Fibroblast of lung (primary cell): ENCODE results near the gene IRF1. TPM values are rescaled to one million over a fixed set of nuclear protein-coding genes. Genes with fewer than 3 reads are reported as not detected.
"Not testable (repeated sequence)": the region's sequence is repeated elsewhere in the genome, so short reads cannot be mapped to it uniquely, and the experiment has no call there.

Experiments
- DNase-seq, 2 donors: peaks; one replicate each; pipeline versions ENCODE4 v3.0.0 to v3.0.0-alpha.2; 2010; ENCODE audit warnings: low read depth in 2 of 2
- H2AFZ ChIP-seq: 2 replicates; pipeline ENCODE4 v1.5.1; 2012; ENCODE audit warnings: low read length, control low read depth, inconsistent platforms
- H3K27ac ChIP-seq: 2 replicates; pipeline ENCODE4 v1.5.1; 2011; ENCODE audit warnings: low read length, control low read depth; ENCODE audit not compliant: insufficient read depth
- H3K27me3 ChIP-seq: 2 replicates; pipeline ENCODE4 v1.5.1; 2011; ENCODE audit warnings: mild to moderate bottlenecking, low read length; ENCODE audit not compliant: control insufficient read depth, insufficient read depth
- H3K36me3 ChIP-seq: 2 replicates; pipeline ENCODE4 v1.5.1; 2011; ENCODE audit warnings: low read length; ENCODE audit not compliant: control insufficient read depth, insufficient read depth
- H3K4me1 ChIP-seq: 2 replicates; pipeline ENCODE4 v1.5.1; 2011; ENCODE audit warnings: low read length; ENCODE audit not compliant: control insufficient read depth, insufficient read depth; ENCODE audit errors: extremely low read depth
- H3K4me2 ChIP-seq: 2 replicates; pipeline ENCODE4 v1.5.1; 2011; ENCODE audit warnings: low read length, control low read depth; ENCODE audit not compliant: insufficient read depth; ENCODE audit errors: extremely low read depth
- H3K4me3 ChIP-seq, 4 experiments: fragments of 200-600 bp in 1 of 4; sonication (generic) in 1 of 4; replicated peaks in 1 of 4; 2 replicates each; pipeline ENCODE4 v1.5.1; 2011 to 2016; ENCODE audit warnings: low read length in 4 of 4, low read depth in 3 of 4, mild to moderate bottlenecking in 3 of 4, control low read depth in 2 of 4, inconsistent platforms in 1 of 4, mixed read lengths in 1 of 4; ENCODE audit not compliant: insufficient read depth in 1 of 4; ENCODE audit errors: control extremely low read depth in 1 of 4
- H3K79me2 ChIP-seq: 2 replicates; pipeline ENCODE4 v1.5.1; 2012; ENCODE audit warnings: mild to moderate bottlenecking, low read length, inconsistent platforms; ENCODE audit not compliant: control insufficient read depth, insufficient read depth
- H3K9ac ChIP-seq: 2 replicates; pipeline ENCODE4 v1.5.1; 2011; ENCODE audit warnings: mild to moderate bottlenecking, low read length, control low read depth; ENCODE audit not compliant: insufficient read depth
- H3K9me3 ChIP-seq: 2 replicates; pipeline ENCODE4 v1.5.1; 2012; ENCODE audit warnings: low read depth, low read length; ENCODE audit not compliant: control insufficient read depth, insufficient read depth
- H4K20me1 ChIP-seq: 2 replicates; pipeline ENCODE4 v1.5.1; 2011; ENCODE audit warnings: low read length; ENCODE audit not compliant: control insufficient read depth, insufficient read depth; ENCODE audit errors: extremely low read depth
- CTCF ChIP-seq, 2 donors: IDR thresholded peaks in 1 of 2; conservative IDR thresholded peaks in 1 of 2; 1 replicate in 1 of 2; 2 replicates in 1 of 2; pipeline ENCODE4 v1.5.1; 2011 to 2012; ENCODE audit warnings: low read length in 2 of 2, control low read depth in 1 of 2, inconsistent platforms in 1 of 2, low read depth in 1 of 2, mild to moderate bottlenecking in 1 of 2
- EZH2 ChIP-seq: IDR thresholded peaks from 2 replicates; pipeline ENCODE4 v1.5.1; 2012; ENCODE audit warnings: low read length, control low read depth, mild to moderate bottlenecking; ENCODE audit errors: missing control alignments
- polyA plus RNA-seq, 2 donors: library from polyadenylated mRNA; depleted of rRNA in 1 of 2; stranded (reverse) in 1 of 2; unstranded in 1 of 2; fragments of >200 nt; gene quantifications; 2 replicates each; pipeline ENCODE4 v1.2.1, GENCODE V29; 2011 to 2012; ENCODE audit warnings: missing spikeins in 1 of 2
- total RNA-seq: library from RNA; depleted of rRNA; stranded (reverse); fragments of >200 nt; gene quantifications from 2 replicates; pipeline ENCODE4 v1.2.1, GENCODE V29; 2014

Gene IRF1
- total and polyA plus RNA-seq, 2 donors (not counting 1 experiment from before 2014, with no cell fraction given) = 34.7 to 37.6 TPM

- H3K4me1 ChIP-seq = peaks cover 10% of the 10 kb centered on the region
- no peaks in the 10 kb centered on the region for H3K9me3 ChIP-seq
- H3K9ac ChIP-seq = no peak overlapping the region
- no peaks in the 10 kb centered on the region for H4K20me1 ChIP-seq
- no peak overlapping the region for H3K4me3 ChIP-seq
- H3K27me3 ChIP-seq = no peaks in the 10 kb centered on the region
- no peaks in the 10 kb centered on the region for H3K36me3 ChIP-seq
- DNase-seq = no peak
- no peaks in the 10 kb centered on the region for H3K79me2 ChIP-seq
- H3K4me2 ChIP-seq = no peak overlapping the region
- no peak overlapping the region for H3K27ac ChIP-seq
- no peak for TF ChIP-seq CTCF (conservative IDR thresholded peaks at IDR 0.05 in 1 of 2, IDR thresholded peaks at IDR 0.05 in 1 of 2; ENCODE audit: low read depth in 1 of 2, low read length in 2 of 2)
- TF ChIP-seq EZH2 = no peak
- no peak overlapping the region for H2AFZ ChIP-seq
Observed at GRCh38 chr5:132444061-132444460, 46.5 kb downstream of the IRF1 start.

- Histone ChIP-seq H3K9me3 (no peaks in the 10 kb centered on the region), H3K27me3 (no peaks in the 10 kb centered on the region), H2AFZ (no peak overlapping the region), H3K4me2 (peak overlapping the region; percentile 81), H4K20me1 (no peaks in the 10 kb centered on the region), H3K4me1 (peaks cover 33% of the 10 kb centered on the region), H3K9ac (peak overlapping the region; percentile 38), H3K4me3 (no peak overlapping the region), H3K27ac (peak overlapping the region; percentile 89), H3K36me3 (no peaks in the 10 kb centered on the region), H3K79me2 (peaks cover 6% of the 10 kb centered on the region)
- TF ChIP-seq CTCF (conservative IDR thresholded peaks at IDR 0.05 in 1 of 2, IDR thresholded peaks at IDR 0.05 in 1 of 2; ENCODE audit: low read depth in 1 of 2, low read length in 2 of 2) (no peak), EZH2 (no peak)
- DNase-seq = peak; percentile 94
Observed at GRCh38 chr5:132439521-132440089, 51.0 kb downstream of the IRF1 start.

- peak overlapping the region; percentile 81 for H3K4me2 ChIP-seq
- no peaks in the 10 kb centered on the region for H3K9me3 ChIP-seq
- no peak overlapping the region for H2AFZ ChIP-seq
- no peak for DNase-seq
- H4K20me1 ChIP-seq = no peaks in the 10 kb centered on the region
- no peaks in the 10 kb centered on the region for H3K27me3 ChIP-seq
- TF ChIP-seq EZH2 (no peak), CTCF (conservative IDR thresholded peaks at IDR 0.05 in 1 of 2, IDR thresholded peaks at IDR 0.05 in 1 of 2; ENCODE audit: low read depth in 1 of 2, low read length in 2 of 2) (no peak)
- peaks cover 38% of the 10 kb centered on the region for H3K4me1 ChIP-seq
- peak overlapping the region in 1 of 4 experiments; percentile 15 for H3K4me3 ChIP-seq
- peak overlapping the region; percentile 20 for H3K9ac ChIP-seq
- H3K27ac ChIP-seq = peak overlapping the region; percentile 89
- no peaks in the 10 kb centered on the region for H3K36me3 ChIP-seq
- H3K79me2 ChIP-seq = peaks cover 6% of the 10 kb centered on the region
Observed at GRCh38 chr5:132438917-132439316, 51.7 kb downstream of the IRF1 start.

GRCh38 chr5:132438267-132438645, 52.3 kb downstream of the IRF1 start:
- not testable (repeated sequence) for H3K9me3 ChIP-seq, H3K4me2 ChIP-seq, H3K27me3 ChIP-seq, H3K9ac ChIP-seq, H3K79me2 ChIP-seq, DNase-seq, H2AFZ ChIP-seq, H4K20me1 ChIP-seq, H3K4me3 ChIP-seq, H3K36me3 ChIP-seq
- Histone ChIP-seq H3K4me1 (peaks cover 38% of the 10 kb centered on the region), H3K27ac (peak overlapping the region; percentile 89)
